NCI-H748 (cell line): Measurements from ENCODE around the gene NRG2.

ENCODE experiments used
- DNase-seq: peaks from one replicate; lab custom pipeline; 2025; ENCODE audit not compliant: unreplicated experiment; lab: John Stamatoyannopoulos, UW

NRG2 gene

GRCh38 chr5:140041492-140042392 is 1.4 kb downstream of the NRG2 start:
- peak; percentile 60 for DNase-seq

- no peak for DNase-seq
Measured at GRCh38 chr5:140041099-140041491, 2.0 kb downstream of the NRG2 start.

GRCh38 chr5:140040358-140040757 is 2.7 kb downstream of the NRG2 start:
- DNase-seq: no peak

- DNase-seq: no peak
Measured at GRCh38 chr5:140039561-140039960, 3.5 kb downstream of the NRG2 start.

- peak; percentile 68 for DNase-seq
Measured at GRCh38 chr5:140038373-140038957, 4.6 kb downstream of the NRG2 start.

- DNase-seq: no peak
Measured at GRCh38 chr5:140037012-140037411, 6.1 kb downstream of the NRG2 start.

GRCh38 chr5:140035881-140036280 is 7.2 kb downstream of the NRG2 start:
- DNase-seq: no peak

- DNase-seq: no peak
Measured at GRCh38 chr5:140033037-140033760, 9.9 kb downstream of the NRG2 start.

- DNase-seq: no peak
Measured at GRCh38 chr5:140032296-140032695, 10.8 kb downstream of the NRG2 start.

- DNase-seq: no peak
Measured at GRCh38 chr5:140027807-140028206, 15.3 kb downstream of the NRG2 start.

GRCh38 chr5:140025736-140026135 is 17.4 kb downstream of the NRG2 start:
- no peak for DNase-seq

- no peak for DNase-seq
Measured at GRCh38 chr5:140024928-140025327, 18.2 kb downstream of the NRG2 start.

GRCh38 chr5:140023611-140024191 is 19.4 kb downstream of the NRG2 start:
- DNase-seq: no peak

- no peak for DNase-seq
Measured at GRCh38 chr5:140020601-140021177, 22.4 kb downstream of the NRG2 start.

- no peak for DNase-seq
Measured at GRCh38 chr5:140018920-140019644, 24.0 kb downstream of the NRG2 start.

- DNase-seq: no peak
Measured at GRCh38 chr5:140018517-140018916, 24.6 kb downstream of the NRG2 start.

- no peak for DNase-seq
Measured at GRCh38 chr5:140018096-140018481, 25.0 kb downstream of the NRG2 start.

- DNase-seq: no peak
Measured at GRCh38 chr5:140017397-140018095, 25.6 kb downstream of the NRG2 start.

GRCh38 chr5:140015706-140016105 is 27.4 kb downstream of the NRG2 start:
- DNase-seq: no peak

- no peak for DNase-seq
Measured at GRCh38 chr5:140014751-140015150, 28.3 kb downstream of the NRG2 start.
